Stimulated activated CD8-positive, alpha-beta memory T cell treated with anti-CD3 and anti-CD28 coated beads, Interleukin-12 subunit alpha, Interleukin-12 subunit beta, amount 100 ng/mL, for 24 hours (primary cell): Measurements from ENCODE around the gene NDN.

Experiments used
- DNase-seq: peaks from one replicate; pipeline ENCODE4 v3.0.0-alpha.2; 2020; ENCODE audit errors: extremely low read depth

The NDN gene

DNA sequence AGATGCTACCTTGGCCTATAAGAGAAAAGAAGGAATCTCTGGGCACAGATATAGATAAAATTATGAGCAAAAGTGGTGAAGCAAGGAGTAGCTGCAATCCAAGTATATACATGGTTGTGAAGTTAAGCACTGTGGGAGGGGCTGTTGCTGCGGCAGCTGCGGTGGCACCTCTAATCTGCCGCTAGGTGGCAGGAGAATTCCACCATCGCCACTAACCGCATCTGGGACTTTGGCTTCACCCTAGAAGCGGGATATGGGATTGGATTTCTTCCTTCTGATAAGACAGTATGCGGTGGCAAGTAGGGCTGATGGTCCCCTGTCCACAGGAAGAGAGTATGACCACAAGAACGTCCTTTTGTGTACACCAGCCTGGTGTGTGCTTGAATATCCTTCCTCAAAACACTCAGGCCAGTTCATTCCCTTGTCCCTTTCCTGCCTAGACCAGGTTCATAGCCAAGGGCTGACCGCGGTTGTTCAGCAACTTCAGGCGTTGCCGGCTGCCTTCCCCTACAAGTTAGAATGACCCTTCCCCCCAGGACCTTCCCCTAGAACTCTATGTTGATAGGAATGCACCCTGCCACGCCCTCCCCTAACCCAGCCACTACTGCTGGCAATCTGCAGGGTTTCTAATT, 44.6 kb downstream of the NDN start:
- no peak for DNase-seq
